ENCODE data around the gene KRTAP22-1.

Gene KRTAP22-1

GRCh38 chr21:30600787-30601186 is at the start of gene KRTAP22-1:
Gene KRTAP22-1 (plus strand): TSS chr21:30601087.
- no peak for DNase-seq

GRCh38 chr21:30552782-30553181 is 48.1 kb upstream of the KRTAP22-1 start:
- DNase-seq = no peak

- no peak for DNase-seq
These were observed 45.8 kb upstream of the KRTAP22-1 start for GRCh38 chr21:30555095-30555494.

GRCh38 chr21:30561264-30561895 is 39.5 kb upstream of the KRTAP22-1 start, which contains the start of gene KRTAP19-7:
Gene KRTAP19-7 (minus strand): TSS chr21:30561314. CDS start chr21:30561289, 25 bp downstream.
- no peak for DNase-seq

GRCh38 chr21:30561957-30562356 is 38.9 kb upstream of the KRTAP22-1 start:
- no peak for DNase-seq

- no peak for DNase-seq
These were observed 37.8 kb upstream of the KRTAP22-1 start for GRCh38 chr21:30563072-30563471.

- no peak for DNase-seq
These were observed 37.3 kb upstream of the KRTAP22-1 start for GRCh38 chr21:30563630-30564029.

- DNase-seq = no peak
These were observed 33.3 kb upstream of the KRTAP22-1 start for GRCh38 chr21:30567617-30568016.

GRCh38 chr21:30577766-30578165 is 23.1 kb upstream of the KRTAP22-1 start:
- no peak for DNase-seq

GRCh38 chr21:30579346-30579745 is 21.5 kb upstream of the KRTAP22-1 start:
- DNase-seq = no peak

- no peak for DNase-seq
These were observed 20.8 kb upstream of the KRTAP22-1 start for GRCh38 chr21:30580132-30580531.

GRCh38 chr21:30582870-30583269 is 18.0 kb upstream of the KRTAP22-1 start:
- no peak for DNase-seq

- no peak for DNase-seq
These were observed 10.6 kb upstream of the KRTAP22-1 start, which contains the start of gene KRTAP22-2 for GRCh38 chr21:30590297-30590696. Gene KRTAP22-2 (minus strand): TSS chr21:30590397.

- no peak for DNase-seq
These were observed 8.7 kb upstream of the KRTAP22-1 start, which contains the start of gene KRTAP6-3 for GRCh38 chr21:30592140-30592539. Gene KRTAP6-3 (plus strand): TSS chr21:30592440. CDS start chr21:30592446, 6 bp downstream.

GRCh38 chr21:30598802-30599201 is 2.1 kb upstream of the KRTAP22-1 start, which contains the start of gene KRTAP6-2:
Gene KRTAP6-2 (minus strand): TSS chr21:30598902. CDS start chr21:30598874, 28 bp downstream.
- DNase-seq = no peak

- DNase-seq = no peak
These were observed 5.1 kb downstream of the KRTAP22-1 start for GRCh38 chr21:30605968-30606367.

- no peak for DNase-seq
These were observed 11.2 kb downstream of the KRTAP22-1 start for GRCh38 chr21:30612132-30612531.

- no peak for DNase-seq
These were observed 12.9 kb downstream of the KRTAP22-1 start, which contains the start of gene KRTAP6-1 for GRCh38 chr21:30613836-30614235. Gene KRTAP6-1 (minus strand): TSS chr21:30613930. CDS start chr21:30613904, 26 bp downstream.

GRCh38 chr21:30615199-30615598 is 14.3 kb downstream of the KRTAP22-1 start:
- no peak for DNase-seq

GRCh38 chr21:30616125-30616524 is 15.2 kb downstream of the KRTAP22-1 start, which contains the start of gene KRTAP20-1:
Gene KRTAP20-1 (plus strand): TSS chr21:30616425. CDS start chr21:30616455, 30 bp downstream.
- DNase-seq = no peak

- DNase-seq = no peak
These were observed 19.2 kb downstream of the KRTAP22-1 start for GRCh38 chr21:30620080-30620479.

- DNase-seq = no peak
These were observed 19.6 kb downstream of the KRTAP22-1 start, which contains the start of gene KRTAP20-4 for GRCh38 chr21:30620522-30620921. Gene KRTAP20-4 (plus strand): TSS chr21:30620627.

- no peak for DNase-seq
These were observed 22.5 kb downstream of the KRTAP22-1 start for GRCh38 chr21:30623362-30623761.

- DNase-seq = no peak
These were observed 24.7 kb downstream of the KRTAP22-1 start for GRCh38 chr21:30625449-30626165.
